Measurements from ENCODE around the gene FBXO7.
A peak's percentile ranks its signal among the peaks of the same experiment; 100 is the strongest.

The FBXO7 gene

DNA sequence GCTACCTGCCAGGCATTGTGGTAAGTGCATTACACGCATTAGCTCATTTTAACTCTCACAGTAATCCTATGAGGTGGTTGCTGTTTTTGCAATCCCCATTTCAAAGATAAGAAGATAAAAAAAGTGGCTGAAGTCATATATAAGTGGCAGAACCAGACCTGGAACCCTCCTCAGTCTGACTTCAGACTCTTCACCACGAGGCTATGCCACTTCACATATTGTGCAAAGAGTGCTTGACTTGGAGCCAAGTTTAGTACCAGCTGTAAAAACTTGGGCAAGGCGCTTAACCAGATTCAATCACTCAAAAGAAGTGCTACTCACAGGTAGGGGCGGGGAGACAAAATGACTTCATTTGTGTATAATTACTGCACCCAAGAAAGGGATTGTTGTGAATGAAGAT is 25.6 kb upstream of the FBXO7 start (continued):
- TF ChIP-seq ZFP69B (tag by site-specific recombination; IDR thresholded peaks at IDR 0.05) (no peak), ZNF155 (tag by site-specific recombination; IDR thresholded peaks at IDR 0.05) (no peak), ZNF626 (tag by site-specific recombination; IDR thresholded peaks at IDR 0.05) (no peak), ZBTB21 (tag by site-specific recombination; IDR thresholded peaks at IDR 0.05) (peak; percentile 58; the same call in 1 of the 2 replicates), ZSCAN23 (tag by site-specific recombination; IDR thresholded peaks at IDR 0.05) (no peak), KLF8 (tag by site-specific recombination; IDR thresholded peaks at IDR 0.05) (0 out of 2 replicates have a peak, but pooled peaks have one; percentile 25), ZNF610 (tag by site-specific recombination; IDR thresholded peaks at IDR 0.05; ENCODE audit: borderline replicate concordance) (no peak), ZNF555 (tag by site-specific recombination; conservative IDR thresholded peaks at IDR 0.05) (no peak), ZBTB8A (tag by site-specific recombination; IDR thresholded peaks at IDR 0.05) (no peak), ZNF701 (tag by site-specific recombination; IDR thresholded peaks at IDR 0.05) (no peak), ZNF24 (tag by site-specific recombination; IDR thresholded peaks at IDR 0.05) (peak; percentile 60; the same call in 1 of the 2 replicates), OSR2 (tag by site-specific recombination; IDR thresholded peaks at IDR 0.05) (peak; percentile 66)
- TF ChIP-seq, protein P1, sequence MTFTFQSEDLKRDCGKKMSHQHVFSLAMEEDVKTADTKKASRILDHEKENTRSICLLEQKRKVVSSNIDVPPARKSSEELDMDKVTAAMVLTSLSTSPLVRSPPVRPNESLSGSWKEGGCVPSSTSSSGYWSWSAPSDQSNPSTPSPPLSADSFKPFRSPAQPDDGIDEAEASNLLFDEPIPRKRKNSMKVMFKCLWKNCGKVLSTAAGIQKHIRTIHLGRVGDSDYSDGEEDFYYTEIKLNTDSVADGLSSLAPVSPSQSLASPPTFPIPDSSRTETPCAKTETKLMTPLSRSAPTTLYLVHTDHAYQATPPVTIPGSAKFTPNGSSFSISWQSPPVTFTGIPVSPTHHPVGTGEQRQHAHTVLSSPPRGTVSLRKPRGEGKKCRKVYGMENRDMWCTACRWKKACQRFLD (tag by site-specific recombination; IDR thresholded peaks at IDR 0.05): no peak
- TF ChIP-seq, protein P2, sequence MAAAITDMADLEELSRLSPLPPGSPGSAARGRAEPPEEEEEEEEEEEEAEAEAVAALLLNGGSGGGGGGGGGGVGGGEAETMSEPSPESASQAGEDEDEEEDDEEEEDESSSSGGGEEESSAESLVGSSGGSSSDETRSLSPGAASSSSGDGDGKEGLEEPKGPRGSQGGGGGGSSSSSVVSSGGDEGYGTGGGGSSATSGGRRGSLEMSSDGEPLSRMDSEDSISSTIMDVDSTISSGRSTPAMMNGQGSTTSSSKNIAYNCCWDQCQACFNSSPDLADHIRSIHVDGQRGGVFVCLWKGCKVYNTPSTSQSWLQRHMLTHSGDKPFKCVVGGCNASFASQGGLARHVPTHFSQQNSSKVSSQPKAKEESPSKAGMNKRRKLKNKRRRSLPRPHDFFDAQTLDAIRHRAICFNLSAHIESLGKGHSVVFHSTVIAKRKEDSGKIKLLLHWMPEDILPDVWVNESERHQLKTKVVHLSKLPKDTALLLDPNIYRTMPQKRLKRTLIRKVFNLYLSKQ (tag by site-specific recombination; IDR thresholded peaks at IDR 0.05; ENCODE audit: borderline replicate concordance): no peak

DNA sequence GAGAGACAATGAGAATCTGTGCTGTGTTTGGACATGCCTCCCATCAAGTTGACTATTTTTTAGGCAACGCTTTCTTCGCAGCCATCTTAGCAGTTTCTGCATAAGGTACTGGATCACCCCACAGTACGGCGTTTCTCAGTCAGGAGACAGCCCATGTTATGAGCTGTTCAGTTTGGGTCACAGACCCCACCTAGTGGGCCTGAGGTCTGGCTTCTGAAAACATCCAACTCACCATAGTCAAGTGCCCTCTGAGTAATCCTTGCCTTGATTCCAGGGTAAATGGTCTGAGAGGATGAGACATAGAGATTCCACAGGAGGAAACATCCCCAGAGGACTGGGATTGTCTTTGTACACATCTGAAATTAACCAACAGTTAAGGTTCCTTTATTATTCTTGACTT is 17.6 kb upstream of the FBXO7 start:
- ChIA-PET POLR2A (no interaction called here), CTCF (interaction anchor here (0.6 to 0.8 kb wide), 2 partner anchors 67 to 877 kb away, joined by 3 to 6 read pairs; no protein-coding TSS in a partner anchor)
- TF ChIP-seq ZBTB17 (tag by site-specific recombination; IDR thresholded peaks at IDR 0.05) (no peak), REPIN1 (tag by site-specific recombination; IDR thresholded peaks at IDR 0.05; ENCODE audit: low read depth) (no peak), ZNF157 (tag by site-specific recombination; IDR thresholded peaks at IDR 0.05) (no peak), ZNF677 (tag by site-specific recombination; IDR thresholded peaks at IDR 0.05) (no peak), ZBTB8A (tag by site-specific recombination; IDR thresholded peaks at IDR 0.05) (no peak), ZBTB7A (tag by site-specific recombination; IDR thresholded peaks at IDR 0.05; ENCODE audit: low read depth) (no peak), SP3 (tag by site-specific recombination; IDR thresholded peaks at IDR 0.05) (no peak), GLI2 (tag by site-specific recombination; IDR thresholded peaks at IDR 0.05; ENCODE audit: borderline replicate concordance, low read depth) (no peak), ZNF670 (tag by site-specific recombination; IDR thresholded peaks at IDR 0.05; ENCODE audit: low read depth) (no peak)
- TF ChIP-seq, protein P3, sequence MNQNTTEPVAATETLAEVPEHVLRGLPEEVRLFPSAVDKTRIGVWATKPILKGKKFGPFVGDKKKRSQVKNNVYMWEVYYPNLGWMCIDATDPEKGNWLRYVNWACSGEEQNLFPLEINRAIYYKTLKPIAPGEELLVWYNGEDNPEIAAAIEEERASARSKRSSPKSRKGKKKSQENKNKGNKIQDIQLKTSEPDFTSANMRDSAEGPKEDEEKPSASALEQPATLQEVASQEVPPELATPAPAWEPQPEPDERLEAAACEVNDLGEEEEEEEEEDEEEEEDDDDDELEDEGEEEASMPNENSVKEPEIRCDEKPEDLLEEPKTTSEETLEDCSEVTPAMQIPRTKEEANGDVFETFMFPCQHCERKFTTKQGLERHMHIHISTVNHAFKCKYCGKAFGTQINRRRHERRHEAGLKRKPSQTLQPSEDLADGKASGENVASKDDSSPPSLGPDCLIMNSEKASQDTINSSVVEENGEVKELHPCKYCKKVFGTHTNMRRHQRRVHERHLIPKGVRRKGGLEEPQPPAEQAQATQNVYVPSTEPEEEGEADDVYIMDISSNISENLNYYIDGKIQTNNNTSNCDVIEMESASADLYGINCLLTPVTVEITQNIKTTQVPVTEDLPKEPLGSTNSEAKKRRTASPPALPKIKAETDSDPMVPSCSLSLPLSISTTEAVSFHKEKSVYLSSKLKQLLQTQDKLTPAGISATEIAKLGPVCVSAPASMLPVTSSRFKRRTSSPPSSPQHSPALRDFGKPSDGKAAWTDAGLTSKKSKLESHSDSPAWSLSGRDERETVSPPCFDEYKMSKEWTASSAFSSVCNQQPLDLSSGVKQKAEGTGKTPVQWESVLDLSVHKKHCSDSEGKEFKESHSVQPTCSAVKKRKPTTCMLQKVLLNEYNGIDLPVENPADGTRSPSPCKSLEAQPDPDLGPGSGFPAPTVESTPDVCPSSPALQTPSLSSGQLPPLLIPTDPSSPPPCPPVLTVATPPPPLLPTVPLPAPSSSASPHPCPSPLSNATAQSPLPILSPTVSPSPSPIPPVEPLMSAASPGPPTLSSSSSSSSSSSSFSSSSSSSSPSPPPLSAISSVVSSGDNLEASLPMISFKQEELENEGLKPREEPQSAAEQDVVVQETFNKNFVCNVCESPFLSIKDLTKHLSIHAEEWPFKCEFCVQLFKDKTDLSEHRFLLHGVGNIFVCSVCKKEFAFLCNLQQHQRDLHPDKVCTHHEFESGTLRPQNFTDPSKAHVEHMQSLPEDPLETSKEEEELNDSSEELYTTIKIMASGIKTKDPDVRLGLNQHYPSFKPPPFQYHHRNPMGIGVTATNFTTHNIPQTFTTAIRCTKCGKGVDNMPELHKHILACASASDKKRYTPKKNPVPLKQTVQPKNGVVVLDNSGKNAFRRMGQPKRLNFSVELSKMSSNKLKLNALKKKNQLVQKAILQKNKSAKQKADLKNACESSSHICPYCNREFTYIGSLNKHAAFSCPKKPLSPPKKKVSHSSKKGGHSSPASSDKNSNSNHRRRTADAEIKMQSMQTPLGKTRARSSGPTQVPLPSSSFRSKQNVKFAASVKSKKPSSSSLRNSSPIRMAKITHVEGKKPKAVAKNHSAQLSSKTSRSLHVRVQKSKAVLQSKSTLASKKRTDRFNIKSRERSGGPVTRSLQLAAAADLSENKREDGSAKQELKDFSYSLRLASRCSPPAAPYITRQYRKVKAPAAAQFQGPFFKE (tag by site-specific recombination; IDR thresholded peaks at IDR 0.05; ENCODE audit: borderline replicate concordance): no peak
- TF ChIP-seq, protein P2 (tag by site-specific recombination; IDR thresholded peaks at IDR 0.05; ENCODE audit: borderline replicate concordance): no peak

More for the DNA sequence above, 17.6 kb upstream of the FBXO7 start:
- Histone ChIP-seq H3K4me3 (ENCODE audit: low read depth, low read length) (no peak overlapping the region), H3K4me1 (ENCODE audit: control insufficient read depth, insufficient read depth, low read length) (no peaks in the 10 kb centered on the region), H3K9me3 (ENCODE audit: control insufficient read depth, insufficient read depth, low read depth, low read length) (no peaks in the 10 kb centered on the region), H3K36me3 (ENCODE audit: control insufficient read depth in 2 of 2, insufficient read depth in 1 of 2, low read length in 2 of 2) (no peaks in the 10 kb centered on the region), H3K27ac (ENCODE audit: extremely low read depth, low read depth, low read length) (no peak overlapping the region)
